ENCODE measurements around the gene MYL10. TPM values are rescaled to one million over a fixed set of nuclear protein-coding genes. Genes with fewer than 3 reads are reported as not detected.

Gene MYL10
- total RNA-seq, result not detected

DNA sequence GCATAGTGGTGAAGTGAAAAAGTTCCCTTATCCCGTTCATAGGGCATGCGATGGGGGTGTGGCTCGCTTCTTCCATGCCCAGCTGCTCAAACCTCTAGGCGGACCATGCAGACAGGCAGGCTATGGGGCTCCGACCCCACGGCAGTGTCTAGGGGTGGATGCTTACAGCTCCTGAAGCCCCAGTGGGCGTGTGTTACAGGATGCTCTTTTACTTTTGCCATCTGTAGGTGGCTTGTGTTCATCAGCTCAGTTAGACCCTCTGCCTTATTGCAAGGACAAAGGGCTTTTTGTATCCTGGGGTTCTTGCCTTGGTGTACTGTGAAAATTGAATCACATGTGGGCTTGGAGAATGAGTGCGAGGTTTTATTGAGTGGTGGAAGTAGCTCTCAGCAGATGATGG, at the start of gene MYL10:
Gene MYL10 (minus strand): TSS at position 126 of the 400 bp plus-strand sequence. CDS start 178 bp downstream, outside the sequence.
- Mint-ChIP-seq H3K4me3 (no peak within 1 kb of the TSS), H3K4me1 (ENCODE audit: low read depth) (no peaks in the 10 kb centered on the region), H3K27ac (no peak within 1 kb of the TSS), H3K27me3 (ENCODE audit: low read depth) (peaks cover 8% of the 10 kb centered on the region), H3K9me3 (ENCODE audit: insufficient read depth) (no peaks in the 10 kb centered on the region), H3K36me3 (ENCODE audit: low read depth) (no peaks in the 10 kb centered on the region)
- no peak for DNase-seq
- CTCF ChIA-PET, result no interaction called here
- POLR2A ChIA-PET, result no interaction called here
- no peak for ATAC-seq

DNA sequence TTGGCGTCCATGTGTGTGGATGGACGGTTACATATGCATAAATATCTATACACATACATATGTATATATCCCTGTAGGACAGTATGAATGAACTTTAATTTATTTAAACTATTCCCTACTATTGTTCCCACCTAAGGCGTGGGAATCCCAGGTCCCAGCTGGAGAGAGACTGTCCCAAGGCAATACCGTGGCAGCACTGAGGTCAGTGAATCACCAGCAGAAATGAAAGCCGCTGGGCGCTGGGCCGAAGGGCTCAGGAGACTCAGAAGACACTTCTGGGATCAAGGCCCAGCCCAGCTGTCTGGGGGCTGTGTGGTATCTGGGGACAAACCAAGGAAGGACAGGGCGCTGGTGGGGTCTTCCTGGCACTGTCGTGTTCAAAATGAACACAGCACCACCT, 49.6 kb upstream of the MYL10 start:
- no peak for ATAC-seq
- Mint-ChIP-seq H3K4me3 (no peak overlapping the region), H3K36me3 (ENCODE audit: low read depth) (no peaks in the 10 kb centered on the region), H3K27me3 (ENCODE audit: low read depth) (no peaks in the 10 kb centered on the region), H3K4me1 (ENCODE audit: low read depth) (no peaks in the 10 kb centered on the region), H3K9me3 (ENCODE audit: insufficient read depth) (no peaks in the 10 kb centered on the region), H3K27ac (no peak overlapping the region)
- CTCF ChIA-PET, result no interaction called here
- POLR2A ChIA-PET, result no interaction called here
- DNase-seq, result no peak

DNA sequence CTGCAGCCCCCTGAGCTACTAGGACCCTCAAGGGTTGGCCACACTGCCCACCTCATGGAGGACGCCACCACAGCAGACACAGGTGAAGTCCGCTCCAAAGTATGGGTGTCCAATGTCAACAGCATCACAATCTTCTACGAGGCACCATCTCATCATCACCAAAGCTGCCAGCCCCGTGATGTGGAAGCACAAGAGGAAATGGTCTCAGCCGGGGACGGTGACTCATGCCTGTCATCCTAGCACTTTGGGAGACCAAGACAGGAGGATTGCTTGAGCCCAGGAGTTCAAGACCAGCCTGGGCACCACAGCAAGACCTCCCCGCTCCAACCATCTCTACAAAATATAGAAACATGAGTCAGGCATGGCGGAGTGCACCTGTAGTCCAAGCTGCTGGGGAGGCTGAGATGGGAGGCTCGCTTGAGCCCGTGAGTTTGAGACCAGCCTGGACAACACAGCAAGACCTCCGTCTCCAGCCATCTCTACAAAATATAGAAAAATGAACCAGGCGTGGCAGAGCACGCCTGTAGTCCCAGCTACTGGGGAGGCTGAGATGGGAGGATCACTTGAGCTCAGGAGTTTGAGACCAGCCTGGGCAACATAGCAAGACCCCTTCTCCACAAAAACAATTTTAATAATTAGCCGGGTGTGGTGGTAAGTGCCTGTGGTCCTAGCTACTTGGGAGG, 48.8 kb upstream of the MYL10 start:
- Mint-ChIP-seq H3K4me3 (no peak overlapping the region), H3K36me3 (ENCODE audit: low read depth) (no peaks in the 10 kb centered on the region), H3K9me3 (ENCODE audit: insufficient read depth) (no peaks in the 10 kb centered on the region), H3K27ac (no peak overlapping the region), H3K27me3 (ENCODE audit: low read depth) (no peaks in the 10 kb centered on the region), H3K4me1 (ENCODE audit: low read depth) (no peaks in the 10 kb centered on the region)
- CTCF ChIA-PET, result no interaction called here
- DNase-seq (no peak), ATAC-seq (no peak)
- POLR2A ChIA-PET, result no interaction called here

DNA sequence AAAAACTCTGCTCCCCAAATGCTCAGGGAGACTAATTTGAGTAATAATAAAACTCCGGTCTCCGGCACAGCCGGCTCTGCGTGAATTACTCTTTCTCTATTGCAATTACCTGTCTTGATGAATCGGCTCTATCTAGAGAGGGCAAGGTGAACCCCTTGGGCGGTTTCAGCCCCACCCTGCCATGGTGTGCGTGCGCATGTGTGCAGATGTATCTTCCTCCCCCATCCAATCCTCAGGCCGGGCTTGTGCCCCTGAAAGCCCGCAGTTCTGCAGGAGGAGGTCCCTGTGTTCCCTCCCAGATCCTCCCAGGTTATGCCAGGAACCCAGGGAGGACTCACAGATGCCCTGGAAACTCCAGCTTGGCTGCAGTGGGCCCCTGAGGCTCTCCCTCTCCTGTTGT, 48.3 kb upstream of the MYL10 start:
- ChIA-PET CTCF (no interaction called here), POLR2A (no interaction called here)
- Mint-ChIP-seq H3K36me3 (ENCODE audit: low read depth) (no peaks in the 10 kb centered on the region), H3K27me3 (ENCODE audit: low read depth) (no peaks in the 10 kb centered on the region), H3K4me3 (no peak overlapping the region), H3K4me1 (ENCODE audit: low read depth) (no peaks in the 10 kb centered on the region), H3K9me3 (ENCODE audit: insufficient read depth) (no peaks in the 10 kb centered on the region), H3K27ac (no peak overlapping the region)
- DNase-seq, result no peak
- ATAC-seq, result no peak

DNA sequence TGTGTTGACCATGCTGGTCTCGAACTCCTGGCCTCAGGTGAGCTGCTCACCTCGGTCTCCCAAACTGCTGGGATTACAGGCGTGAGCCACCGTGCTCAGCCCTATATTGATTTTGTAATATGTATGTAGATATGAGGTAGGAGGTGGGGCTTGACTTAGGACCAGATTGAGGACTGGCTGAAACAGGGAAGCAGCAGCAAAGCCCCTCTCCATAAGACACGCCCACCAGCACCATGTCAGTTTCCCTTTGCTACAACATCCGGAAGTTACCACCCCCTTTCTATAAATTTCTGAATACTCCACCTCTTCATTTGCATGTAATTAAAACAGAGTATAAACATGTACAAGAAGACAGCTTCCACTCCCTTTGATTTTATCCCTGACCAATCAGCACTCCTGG, 47.9 kb upstream of the MYL10 start:
- Mint-ChIP-seq H3K9me3 (ENCODE audit: insufficient read depth) (no peaks in the 10 kb centered on the region), H3K27me3 (ENCODE audit: low read depth) (no peaks in the 10 kb centered on the region), H3K36me3 (ENCODE audit: low read depth) (no peaks in the 10 kb centered on the region), H3K4me1 (ENCODE audit: low read depth) (no peaks in the 10 kb centered on the region), H3K4me3 (no peak overlapping the region), H3K27ac (no peak overlapping the region)
- DNase-seq (no peak), ATAC-seq (no peak)
- CTCF ChIA-PET, result no interaction called here
- POLR2A ChIA-PET, result no interaction called here

DNA sequence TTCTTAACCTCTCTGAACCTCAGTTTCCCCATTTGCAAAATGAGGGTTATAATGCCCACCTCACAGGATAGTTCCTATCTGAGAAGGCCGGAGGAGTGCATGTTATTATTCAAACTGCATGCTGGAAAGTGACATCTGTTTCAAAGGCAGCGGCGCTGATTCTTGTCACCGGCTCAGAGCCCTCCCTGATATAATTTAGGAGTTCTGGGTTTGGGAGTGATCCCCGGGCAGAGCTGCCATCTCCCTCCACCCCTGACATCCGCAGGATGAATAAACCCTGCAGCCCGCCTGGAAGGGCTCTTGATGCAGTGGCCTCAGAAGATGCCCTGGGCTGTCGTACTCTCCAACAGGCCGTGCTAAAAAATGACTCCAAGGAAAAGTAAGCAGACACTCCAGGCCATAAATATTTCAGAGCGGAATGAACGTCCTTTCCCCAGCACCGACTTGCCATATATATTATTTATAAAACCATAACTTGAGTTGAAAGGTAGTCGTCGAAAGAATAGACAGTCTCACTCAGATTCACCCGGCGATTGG, 47.0 kb upstream of the MYL10 start:
- no peaks in the 10 kb centered on the region for H3K9me3 Mint-ChIP-seq (ENCODE audit: insufficient read depth)
- no peak overlapping the region for H3K4me3 Mint-ChIP-seq
- H3K27ac Mint-ChIP-seq, result no peak overlapping the region
- DNase-seq (no peak), ATAC-seq (no peak)
- no peaks in the 10 kb centered on the region for H3K36me3 Mint-ChIP-seq (ENCODE audit: low read depth)
- no peaks in the 10 kb centered on the region for H3K27me3 Mint-ChIP-seq (ENCODE audit: low read depth)
- H3K4me1 Mint-ChIP-seq (ENCODE audit: low read depth), result no peaks in the 10 kb centered on the region
- ChIA-PET POLR2A (no interaction called here), CTCF (no interaction called here)

DNA sequence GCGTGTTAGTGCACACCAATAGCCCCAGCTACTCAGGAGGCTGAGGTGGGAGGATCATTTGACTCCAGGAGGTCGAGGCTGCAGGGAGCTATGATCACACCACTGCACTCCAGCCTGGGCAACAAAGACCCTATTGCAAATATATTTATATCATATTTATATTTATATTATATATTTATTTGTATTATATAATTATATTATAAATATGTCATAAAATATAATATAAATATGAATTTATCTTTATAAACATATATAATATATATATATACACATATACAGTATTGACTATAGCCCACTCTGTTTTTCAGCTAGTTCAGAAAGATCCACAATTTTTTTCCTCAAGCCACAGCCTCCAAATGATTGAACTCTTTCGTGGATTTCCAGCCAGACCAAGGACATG, 45.3 kb upstream of the MYL10 start:
- Mint-ChIP-seq H3K27me3 (ENCODE audit: low read depth) (no peaks in the 10 kb centered on the region), H3K36me3 (ENCODE audit: low read depth) (no peaks in the 10 kb centered on the region), H3K4me3 (no peak overlapping the region), H3K27ac (no peak overlapping the region), H3K9me3 (ENCODE audit: insufficient read depth) (no peaks in the 10 kb centered on the region), H3K4me1 (ENCODE audit: low read depth) (no peaks in the 10 kb centered on the region)
- DNase-seq (no peak), ATAC-seq (no peak)
- ChIA-PET CTCF (interaction anchor here (0.6 to 1.1 kb wide), 2 partner anchors 59 to 140 kb away, joined by 3 read pairs; no protein-coding TSS in a partner anchor), POLR2A (no interaction called here)

DNA sequence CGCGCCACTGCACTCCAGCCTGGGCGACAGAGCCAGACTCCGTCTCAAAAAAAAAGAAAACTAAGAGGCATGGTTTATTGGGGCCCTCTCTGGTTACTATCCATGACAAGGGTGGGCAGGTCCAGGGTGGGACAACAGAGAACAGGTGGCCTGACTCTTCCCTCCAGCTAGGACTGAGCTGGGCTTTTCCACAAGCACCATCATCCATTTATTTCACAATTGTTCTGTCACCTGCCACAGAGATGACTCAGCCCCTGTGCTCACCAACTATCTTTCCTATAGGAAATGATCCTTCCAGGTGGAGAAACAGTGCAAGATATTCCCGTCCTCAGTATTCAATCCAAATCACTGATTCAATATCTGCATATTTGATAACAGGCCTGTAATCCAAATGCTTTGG, 44.9 kb upstream of the MYL10 start:
- H3K36me3 Mint-ChIP-seq (ENCODE audit: low read depth), result no peaks in the 10 kb centered on the region
- ATAC-seq, result no peak
- H3K9me3 Mint-ChIP-seq (ENCODE audit: insufficient read depth), result no peaks in the 10 kb centered on the region
- H3K4me1 Mint-ChIP-seq (ENCODE audit: low read depth), result no peaks in the 10 kb centered on the region
- ChIA-PET POLR2A (no interaction called here), CTCF (interaction anchor here (0.6 kb wide), 1 partner anchor 58 kb away, joined by 3 read pairs; no protein-coding TSS in a partner anchor)
- H3K4me3 Mint-ChIP-seq, result no peak overlapping the region
- H3K27me3 Mint-ChIP-seq (ENCODE audit: low read depth), result no peaks in the 10 kb centered on the region
- no peak for DNase-seq
- H3K27ac Mint-ChIP-seq, result no peak overlapping the region

DNA sequence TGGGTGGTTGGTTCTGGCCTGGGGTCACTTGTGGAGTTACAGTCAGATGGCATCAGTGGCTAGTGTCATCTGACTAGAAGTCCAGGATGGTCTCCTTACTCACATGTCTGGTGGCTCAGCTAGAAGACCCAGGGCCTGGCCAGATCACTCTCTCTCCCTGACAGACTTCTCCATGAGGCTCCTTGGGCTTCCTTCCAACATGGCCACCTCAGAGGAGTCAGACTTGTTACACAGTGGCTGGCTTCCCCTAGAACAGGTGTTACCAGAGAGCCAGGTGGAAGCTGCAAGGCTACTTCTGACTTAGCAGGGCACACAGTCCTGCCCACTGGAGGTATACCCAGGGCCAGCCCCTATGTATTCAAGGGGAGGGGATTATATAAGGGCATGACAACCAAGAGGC, 44.2 kb upstream of the MYL10 start:
- POLR2A ChIA-PET, result no interaction called here
- Mint-ChIP-seq H3K9me3 (ENCODE audit: insufficient read depth) (no peaks in the 10 kb centered on the region), H3K4me3 (no peak overlapping the region), H3K36me3 (ENCODE audit: low read depth) (no peaks in the 10 kb centered on the region), H3K4me1 (ENCODE audit: low read depth) (no peaks in the 10 kb centered on the region), H3K27ac (no peak overlapping the region), H3K27me3 (ENCODE audit: low read depth) (no peaks in the 10 kb centered on the region)
- no peak for DNase-seq
- CTCF ChIA-PET, result no interaction called here
- ATAC-seq, result no peak

DNA sequence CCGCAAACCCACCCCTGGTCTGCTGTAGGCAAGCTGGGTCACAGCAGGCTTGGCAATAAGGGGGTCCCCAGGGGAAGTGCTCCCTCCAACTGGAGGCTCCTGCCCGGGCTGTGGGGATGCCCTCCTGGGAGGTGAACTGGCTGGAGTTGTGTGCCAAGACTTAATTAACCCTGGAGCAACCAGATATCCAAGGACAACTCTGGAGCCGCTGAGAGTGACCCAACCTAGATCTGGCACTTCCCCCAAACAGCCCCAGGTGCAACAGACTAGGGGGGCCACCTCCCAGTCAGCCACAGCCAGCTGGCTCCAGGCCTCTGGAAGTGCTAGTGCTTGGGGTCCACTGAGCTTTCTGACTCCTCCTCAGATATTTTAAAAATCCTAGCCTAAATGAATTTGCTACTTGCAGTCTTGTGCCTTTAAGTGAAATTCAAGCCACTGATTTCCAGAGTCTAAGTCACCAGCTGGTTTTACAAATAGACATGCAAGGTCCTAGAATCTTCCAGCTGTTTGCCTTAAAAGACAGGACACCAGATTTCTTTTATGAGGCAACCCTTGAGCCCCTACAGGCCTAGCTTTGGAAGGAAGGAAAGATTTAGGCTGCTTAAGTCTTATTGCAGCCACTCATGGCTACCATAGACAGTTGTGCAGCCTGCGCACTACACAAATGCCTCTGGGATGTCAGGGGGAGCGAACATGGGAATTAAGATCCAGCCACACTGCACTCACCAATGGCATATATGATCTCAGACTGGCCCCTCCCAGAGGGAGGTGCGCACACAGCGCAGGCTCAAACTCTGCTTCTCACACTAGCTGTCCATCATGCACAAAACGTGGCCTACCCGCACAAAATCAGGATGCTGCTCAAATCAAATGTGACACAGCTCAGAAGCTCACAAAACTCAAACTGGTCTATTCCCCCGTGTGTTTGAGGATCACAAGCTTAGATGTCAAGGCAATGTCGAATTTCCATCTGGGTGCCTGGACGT, 42.6 kb upstream of the MYL10 start:
- POLR2A ChIA-PET, result no interaction called here

DNA sequence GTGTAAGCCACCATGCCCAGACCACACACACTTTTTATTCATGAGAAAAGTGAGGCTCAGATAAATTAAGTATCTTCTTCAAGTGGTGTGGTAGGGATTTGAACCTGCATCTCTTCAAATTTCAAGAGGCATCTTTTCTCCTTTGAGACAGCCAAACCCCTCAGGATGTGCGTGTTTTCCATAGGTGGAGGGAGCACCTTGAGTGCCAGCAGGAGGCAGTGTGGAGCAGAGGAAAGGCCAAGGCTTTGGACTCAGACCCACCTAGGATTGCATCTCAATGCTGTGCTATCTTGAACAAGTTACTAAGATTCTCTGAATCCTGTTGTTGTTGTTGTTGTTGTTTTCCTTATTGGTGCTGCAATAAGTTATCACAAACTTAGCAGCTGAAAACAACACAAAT, 40.2 kb upstream of the MYL10 start:
- DNase-seq (no peak), ATAC-seq (no peak)
- Mint-ChIP-seq H3K4me1 (ENCODE audit: low read depth) (no peaks in the 10 kb centered on the region), H3K4me3 (no peak overlapping the region), H3K36me3 (ENCODE audit: low read depth) (no peaks in the 10 kb centered on the region), H3K9me3 (ENCODE audit: insufficient read depth) (no peaks in the 10 kb centered on the region), H3K27ac (no peak overlapping the region), H3K27me3 (ENCODE audit: low read depth) (no peaks in the 10 kb centered on the region)
- ChIA-PET CTCF (interaction anchor here (1.8 kb wide), 1 partner anchor 9 kb away, joined by 4 read pairs; no protein-coding TSS in a partner anchor), POLR2A (no interaction called here)

More for the DNA sequence above, 42.6 kb upstream of the MYL10 start:
- Mint-ChIP-seq H3K4me1 (ENCODE audit: low read depth) (no peaks in the 10 kb centered on the region), H3K9me3 (ENCODE audit: insufficient read depth) (no peaks in the 10 kb centered on the region), H3K36me3 (ENCODE audit: low read depth) (no peaks in the 10 kb centered on the region), H3K27ac (no peak overlapping the region), H3K4me3 (no peak overlapping the region), H3K27me3 (ENCODE audit: low read depth) (no peaks in the 10 kb centered on the region)
- DNase-seq (no peak), ATAC-seq (no peak)
- CTCF ChIA-PET, result no interaction called here

DNA sequence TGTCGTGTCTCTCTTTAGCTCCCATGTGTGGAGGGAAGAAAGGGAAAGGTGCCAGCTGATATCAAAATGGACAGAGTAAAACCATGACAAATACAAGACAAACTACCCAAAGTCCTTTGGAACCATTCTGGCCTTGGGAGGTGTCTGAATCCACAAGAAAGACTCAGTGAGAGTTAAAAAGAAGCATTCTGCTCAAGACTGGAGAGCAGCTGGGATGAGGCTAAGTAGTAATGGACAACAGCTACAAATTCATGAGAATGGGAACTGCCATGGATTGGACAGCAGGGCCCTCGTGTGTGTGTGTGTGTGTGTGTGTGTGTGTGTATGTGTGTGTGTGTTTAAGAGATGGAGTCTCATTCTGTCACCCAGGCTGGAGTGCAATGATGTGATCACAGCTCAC, 39.6 kb upstream of the MYL10 start:
- Mint-ChIP-seq H3K36me3 (ENCODE audit: low read depth) (no peaks in the 10 kb centered on the region), H3K27me3 (ENCODE audit: low read depth) (no peaks in the 10 kb centered on the region), H3K27ac (no peak overlapping the region), H3K9me3 (ENCODE audit: insufficient read depth) (no peaks in the 10 kb centered on the region), H3K4me1 (ENCODE audit: low read depth) (no peaks in the 10 kb centered on the region), H3K4me3 (no peak overlapping the region)
- CTCF ChIA-PET, result interaction anchor here (1.8 kb wide), 1 partner anchor 8 kb away, joined by 4 read pairs; no protein-coding TSS in a partner anchor
- ATAC-seq (no peak), DNase-seq (no peak)
- POLR2A ChIA-PET, result no interaction called here
